H9 (cell line): ENCODE results near the gene FHL2. TPM values are rescaled to one million over a fixed set of nuclear protein-coding genes. Genes with fewer than 3 reads are reported as not detected.

Source experiments
- DNase-seq: peaks from one replicate; pipeline ENCODE4 v3.0.0-alpha.2; 2017
- H2AFZ ChIP-seq: one replicate; pipeline ENCODE4 v1.6.1; 2013; ENCODE audit warnings: mild to moderate bottlenecking, low read length, control low read depth, moderate library complexity
- H2AK5ac ChIP-seq: 2 replicates; pipeline ENCODE4 v1.6.1; 2013; ENCODE audit warnings: low read length, control low read depth, mixed read lengths; ENCODE audit not compliant: insufficient read length
- H2BK120ac ChIP-seq: one replicate; pipeline ENCODE4 v1.6.1; 2013; ENCODE audit warnings: low read depth, mild to moderate bottlenecking, low read length, control low read depth, inconsistent platforms; ENCODE audit not compliant: poor library complexity, severe bottlenecking
- H2BK12ac ChIP-seq: 2 replicates; pipeline ENCODE4 v1.6.1; 2013; ENCODE audit warnings: low read length, control low read depth, mixed read lengths, low read depth; ENCODE audit not compliant: insufficient read length
- H2BK15ac ChIP-seq: 2 replicates; pipeline ENCODE4 v1.6.1; 2013; ENCODE audit warnings: low read depth, low read length, control low read depth
- H2BK20ac ChIP-seq: one replicate; pipeline ENCODE4 v1.6.1; 2013; ENCODE audit warnings: low read depth, mild to moderate bottlenecking, low read length, control low read depth, inconsistent platforms; ENCODE audit not compliant: poor library complexity, severe bottlenecking
- H2BK5ac ChIP-seq: 2 replicates; pipeline ENCODE4 v1.6.1; 2013; ENCODE audit warnings: low read length, control low read depth, mixed read lengths; ENCODE audit not compliant: insufficient read length
- H3K14ac ChIP-seq: 2 replicates; pipeline ENCODE4 v1.6.1; 2013; ENCODE audit warnings: low read length, control low read depth; ENCODE audit not compliant: insufficient read depth
- H3K18ac ChIP-seq: 2 replicates; pipeline ENCODE4 v1.6.1; 2013; ENCODE audit warnings: low read depth, mild to moderate bottlenecking, mixed read lengths, low read length, control low read depth; ENCODE audit not compliant: insufficient read length
- H3K23ac ChIP-seq: 2 replicates; pipeline ENCODE4 v1.6.1; 2013; ENCODE audit warnings: low read length, control low read depth, mixed read lengths, low read depth; ENCODE audit not compliant: insufficient read length
- H3K23me2 ChIP-seq: 2 replicates; pipeline ENCODE4 v1.6.1; 2013; ENCODE audit warnings: low read depth, mild to moderate bottlenecking, mixed read lengths, low read length, control low read depth; ENCODE audit not compliant: insufficient read length, poor library complexity, severe bottlenecking
- H3K27ac ChIP-seq: 2 replicates; pipeline ENCODE4 v1.5.1; 2013; ENCODE audit warnings: low read length, control low read depth, mixed read lengths, low read depth; ENCODE audit not compliant: insufficient read length
- H3K27me3 ChIP-seq: 2 replicates; pipeline ENCODE4 v1.6.1; 2013; ENCODE audit warnings: low read length, control low read depth, inconsistent platforms; ENCODE audit not compliant: insufficient read depth
- H3K4ac ChIP-seq: 2 replicates; pipeline ENCODE4 v1.6.1; 2013; ENCODE audit warnings: low read depth, mild to moderate bottlenecking, control low read depth, inconsistent platforms, low read length, moderate library complexity
- H3K4me1 ChIP-seq: 2 replicates; pipeline ENCODE4 v1.6.1; 2013; ENCODE audit warnings: low read length, control low read depth, inconsistent platforms; ENCODE audit not compliant: insufficient read depth
- H3K4me2 ChIP-seq: 2 replicates; pipeline ENCODE4 v1.6.1; 2013; ENCODE audit warnings: low read length, control low read depth, mixed read lengths; ENCODE audit not compliant: insufficient read length, insufficient read depth
- H3K56ac ChIP-seq: 2 replicates; pipeline ENCODE4 v1.6.1; 2013; ENCODE audit warnings: low read depth, mild to moderate bottlenecking, mixed read lengths, low read length, control low read depth; ENCODE audit not compliant: insufficient read length
- H3K79me1 ChIP-seq: 2 replicates; pipeline ENCODE4 v1.6.1; 2013; ENCODE audit warnings: low read depth, mild to moderate bottlenecking, moderate library complexity, low read length, control low read depth, inconsistent platforms; ENCODE audit not compliant: insufficient read depth, poor library complexity, severe bottlenecking
- H3K79me2 ChIP-seq: 2 replicates; pipeline ENCODE4 v1.6.1; 2013; ENCODE audit warnings: low read length, control low read depth, inconsistent platforms; ENCODE audit not compliant: insufficient read depth
- H3K9ac ChIP-seq: 2 replicates; pipeline ENCODE4 v1.6.1; 2013; ENCODE audit warnings: low read length, control low read depth, mixed read lengths; ENCODE audit not compliant: insufficient read length; ENCODE audit errors: extremely low read depth
- H3K9me3 ChIP-seq: one replicate; pipeline ENCODE4 v1.6.1; 2013; ENCODE audit warnings: low read depth, low read length, inconsistent platforms; ENCODE audit not compliant: control insufficient read depth
- H3T11ph ChIP-seq: one replicate; pipeline ENCODE4 v1.6.1; 2013; ENCODE audit warnings: mild to moderate bottlenecking, low read length, control low read depth, inconsistent platforms
- H4K20me1 ChIP-seq: one replicate; pipeline ENCODE4 v1.6.1; 2013; ENCODE audit not compliant: control insufficient read depth, insufficient read length, insufficient read depth
- H4K5ac ChIP-seq: 2 replicates; pipeline ENCODE4 v1.6.1; 2013; ENCODE audit warnings: low read depth, mild to moderate bottlenecking, mixed read lengths, low read length, control low read depth; ENCODE audit not compliant: insufficient read length
- H4K8ac ChIP-seq: replicated peaks from 2 replicates; pipeline ENCODE4 v1.6.1; 2013; ENCODE audit warnings: low read length, control low read depth, mixed read lengths, low read depth; ENCODE audit not compliant: insufficient read length
- H4K91ac ChIP-seq: 2 replicates; pipeline ENCODE4 v1.6.1; 2013; ENCODE audit warnings: low read depth, mild to moderate bottlenecking, moderate library complexity, mixed read lengths, low read length, control low read depth; ENCODE audit not compliant: insufficient read length
- H3K27ac Mint-ChIP-seq, 3 experiments: 2 replicates in 2 of 3; 3 replicates in 1 of 3; pipeline ENCODE4 v1.8.0; 2020 to 2021; ENCODE audit warnings: mixed read lengths in 3 of 3, mild to moderate bottlenecking in 1 of 3, moderate library complexity in 1 of 3
- H3K27me3 Mint-ChIP-seq: 2 replicates; pipeline ENCODE4 v1.8.0; 2021; ENCODE audit warnings: low read depth, mild to moderate bottlenecking, moderate library complexity, mixed read lengths
- H3K36me3 Mint-ChIP-seq, 3 experiments: 2 replicates in 2 of 3; 3 replicates in 1 of 3; pipeline ENCODE4 v1.8.0; 2020 to 2021; ENCODE audit warnings: low read depth in 3 of 3, mixed read lengths in 3 of 3; ENCODE audit not compliant: insufficient read depth in 1 of 3
- H3K4me1 Mint-ChIP-seq, 2 experiments: 2 replicates each; pipeline ENCODE4 v1.8.0; 2020; ENCODE audit warnings: mixed read lengths in 2 of 2
- H3K4me3 Mint-ChIP-seq, 2 experiments: 2 replicates in 1 of 2; 3 replicates in 1 of 2; pipeline ENCODE4 v1.8.0; 2020 to 2021; ENCODE audit warnings: mild to moderate bottlenecking in 2 of 2, mixed read lengths in 2 of 2, moderate library complexity in 1 of 2
- H3K9me3 Mint-ChIP-seq, 2 experiments: 2 replicates in 1 of 2; 3 replicates in 1 of 2; pipeline ENCODE4 v1.8.0; 2020; ENCODE audit warnings: mild to moderate bottlenecking in 2 of 2, mixed read lengths in 2 of 2, moderate library complexity in 1 of 2
- WGBS: extraction: QIAGEN DNeasy Blood & Tissue Kit; methylation state at CpG from one replicate; pipeline ENCODE4 v1.1.7; 2013; ENCODE audit warnings: missing lambda C conversion rate, low lambda C conversion rate, mixed read lengths; ENCODE audit not compliant: insufficient read length; ENCODE audit errors: extremely low coverage; 5-methylcytosine and 5-hydroxymethylcytosine counted together
- total RNA-seq: library from RNA; stranded (reverse); gene quantifications from 2 replicates; pipeline ENCODE4 v1.2.1, GENCODE V29; 2021
- TF ChIP-seq, protein P1 (sequence below): fragments of 200-600 bp; sonication (generic); conservative IDR thresholded peaks from 3 replicates; pipeline ENCODE4 v1.8.0; 2021; ENCODE audit warnings: antibody characterized with exemption, mild to moderate bottlenecking

The FHL2 gene
- total RNA-seq, 1 experiment from 2014 or later, result 34.9 TPM

GRCh38 chr2:105426626-105427292, 27.9 kb upstream of the FHL2 start:
- no peaks in the 10 kb centered on the region for H4K20me1 ChIP-seq
- no peak overlapping the region for H3K14ac ChIP-seq
- H3K4me2 ChIP-seq, result no peak overlapping the region
- no peak overlapping the region for H4K8ac ChIP-seq
- no peak overlapping the region for H4K5ac ChIP-seq
- H2BK12ac ChIP-seq, result no peak overlapping the region
- H3K23me2 ChIP-seq, result no peaks in the 10 kb centered on the region
- no peak overlapping the region for H2BK15ac ChIP-seq
- H3K27ac Mint-ChIP-seq, result peak overlapping the region in 2 of 3 experiments; percentile 60 to 93; a peak in 4 of 7 replicates
- H3K4ac ChIP-seq, result no peak overlapping the region
- no peak overlapping the region for H2AFZ ChIP-seq
- no CpG with 5 or more reads among the region's 9 CpGs for WGBS
- TF ChIP-seq, protein P1, sequence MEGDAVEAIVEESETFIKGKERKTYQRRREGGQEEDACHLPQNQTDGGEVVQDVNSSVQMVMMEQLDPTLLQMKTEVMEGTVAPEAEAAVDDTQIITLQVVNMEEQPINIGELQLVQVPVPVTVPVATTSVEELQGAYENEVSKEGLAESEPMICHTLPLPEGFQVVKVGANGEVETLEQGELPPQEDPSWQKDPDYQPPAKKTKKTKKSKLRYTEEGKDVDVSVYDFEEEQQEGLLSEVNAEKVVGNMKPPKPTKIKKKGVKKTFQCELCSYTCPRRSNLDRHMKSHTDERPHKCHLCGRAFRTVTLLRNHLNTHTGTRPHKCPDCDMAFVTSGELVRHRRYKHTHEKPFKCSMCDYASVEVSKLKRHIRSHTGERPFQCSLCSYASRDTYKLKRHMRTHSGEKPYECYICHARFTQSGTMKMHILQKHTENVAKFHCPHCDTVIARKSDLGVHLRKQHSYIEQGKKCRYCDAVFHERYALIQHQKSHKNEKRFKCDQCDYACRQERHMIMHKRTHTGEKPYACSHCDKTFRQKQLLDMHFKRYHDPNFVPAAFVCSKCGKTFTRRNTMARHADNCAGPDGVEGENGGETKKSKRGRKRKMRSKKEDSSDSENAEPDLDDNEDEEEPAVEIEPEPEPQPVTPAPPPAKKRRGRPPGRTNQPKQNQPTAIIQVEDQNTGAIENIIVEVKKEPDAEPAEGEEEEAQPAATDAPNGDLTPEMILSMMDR, result no peak
- H3K36me3 Mint-ChIP-seq, result peaks cover 0 to 16% (median 0%) of the 10 kb centered on the region in 3 experiments; a peak in 3 of 7 replicates
- H3K4me1 ChIP-seq, result peaks cover 3% of the 10 kb centered on the region; the same call in 1 of the 2 replicates
- no peak overlapping the region for H2AK5ac ChIP-seq
- H3K56ac ChIP-seq, result no peak overlapping the region
- no peak overlapping the region for H3K18ac ChIP-seq
- H2BK5ac ChIP-seq, result no peak overlapping the region
- no peak overlapping the region for H2BK120ac ChIP-seq
- H3K27ac ChIP-seq, result no peak overlapping the region
- H3K23ac ChIP-seq, result no peak overlapping the region
- H3K79me2 ChIP-seq, result no peaks in the 10 kb centered on the region
- H3K27me3 Mint-ChIP-seq, result peaks cover 4% of the 10 kb centered on the region
- no peak overlapping the region for H3K4me3 Mint-ChIP-seq
- H3T11ph ChIP-seq, result no peak overlapping the region
- H3K9me3 ChIP-seq, result no peaks in the 10 kb centered on the region
- no peak for DNase-seq
- no peaks in the 10 kb centered on the region for H3K79me1 ChIP-seq
- H2BK20ac ChIP-seq, result no peak overlapping the region
- H3K4me1 Mint-ChIP-seq, result peaks cover 33 to 34% of the 10 kb centered on the region in 2 experiments
- H3K9ac ChIP-seq, result no peak overlapping the region
- H3K9me3 Mint-ChIP-seq, result peaks cover 3% of the 10 kb centered on the region in 2 experiments; a peak in 2 of 5 replicates
- H4K91ac ChIP-seq, result no peak overlapping the region
- no peaks in the 10 kb centered on the region for H3K27me3 ChIP-seq
